ENCODE measurements around the gene SOHLH2. TPM values are rescaled to one million over a fixed set of nuclear protein-coding genes. Genes with fewer than 3 reads are reported as not detected.

The SOHLH2 gene, protein sequence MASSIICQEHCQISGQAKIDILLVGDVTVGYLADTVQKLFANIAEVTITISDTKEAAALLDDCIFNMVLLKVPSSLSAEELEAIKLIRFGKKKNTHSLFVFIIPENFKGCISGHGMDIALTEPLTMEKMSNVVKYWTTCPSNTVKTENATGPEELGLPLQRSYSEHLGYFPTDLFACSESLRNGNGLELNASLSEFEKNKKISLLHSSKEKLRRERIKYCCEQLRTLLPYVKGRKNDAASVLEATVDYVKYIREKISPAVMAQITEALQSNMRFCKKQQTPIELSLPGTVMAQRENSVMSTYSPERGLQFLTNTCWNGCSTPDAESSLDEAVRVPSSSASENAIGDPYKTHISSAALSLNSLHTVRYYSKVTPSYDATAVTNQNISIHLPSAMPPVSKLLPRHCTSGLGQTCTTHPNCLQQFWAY
- under 1 TPM in 1 of 2 donors, not detected in 1; 0.22 TPM for total RNA-seq

DNA sequence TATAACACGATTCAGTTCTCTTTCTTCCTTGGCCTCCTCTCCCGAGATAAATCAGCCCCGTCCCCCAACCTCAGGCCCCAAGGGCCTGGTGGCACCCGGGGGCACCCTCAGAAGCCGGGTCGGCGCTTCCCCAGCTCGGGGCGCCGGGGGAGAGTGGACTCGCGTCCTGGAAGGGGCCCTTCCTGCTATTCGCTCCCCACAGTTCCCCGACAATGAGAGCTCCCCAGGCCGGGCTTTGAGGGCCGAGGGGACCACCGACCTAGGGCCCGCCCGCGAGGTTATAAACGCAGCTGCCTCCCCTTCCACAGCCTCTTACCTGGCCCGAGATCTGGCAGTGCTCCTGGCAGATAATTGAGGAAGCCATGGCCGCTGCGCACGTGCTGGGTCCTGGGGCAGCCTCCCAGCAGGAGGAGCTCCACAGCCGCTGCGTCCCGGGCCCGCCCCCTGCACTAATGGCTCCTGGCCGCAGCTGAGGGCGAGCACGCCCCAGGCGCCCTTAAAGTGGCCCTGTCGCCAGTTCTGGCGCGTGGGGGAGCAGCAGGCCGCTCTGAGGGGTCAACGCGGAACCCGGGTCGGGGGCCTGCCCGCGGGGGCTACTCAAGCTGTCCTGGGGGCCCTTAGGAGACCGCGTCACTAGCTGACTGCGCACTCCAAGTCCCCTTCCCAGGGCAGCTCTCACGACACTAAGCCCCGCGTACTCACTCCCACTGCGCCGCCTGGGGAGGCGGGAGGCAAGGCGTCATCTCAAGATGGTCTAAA is at the start of gene SOHLH2:
Gene SOHLH2 (minus strand): TSS at position 394 of the 759 bp plus-strand sequence. CDS start 30 bp downstream, at position 364.
- H3K9me3 Mint-ChIP-seq: peaks cover 6% of the 10 kb centered on the region
- no peak for ATAC-seq (replicated peaks)
- peaks cover 6% of the 10 kb centered on the region for H3K27me3 Mint-ChIP-seq
- no peak within 1 kb of the TSS for H3K4me3 Mint-ChIP-seq
- no peaks in the 10 kb centered on the region for H3K4me1 Mint-ChIP-seq
- H3K27ac Mint-ChIP-seq: no peak within 1 kb of the TSS
- H3K36me3 Mint-ChIP-seq (ENCODE audit: low read depth): no peaks in the 10 kb centered on the region

DNA sequence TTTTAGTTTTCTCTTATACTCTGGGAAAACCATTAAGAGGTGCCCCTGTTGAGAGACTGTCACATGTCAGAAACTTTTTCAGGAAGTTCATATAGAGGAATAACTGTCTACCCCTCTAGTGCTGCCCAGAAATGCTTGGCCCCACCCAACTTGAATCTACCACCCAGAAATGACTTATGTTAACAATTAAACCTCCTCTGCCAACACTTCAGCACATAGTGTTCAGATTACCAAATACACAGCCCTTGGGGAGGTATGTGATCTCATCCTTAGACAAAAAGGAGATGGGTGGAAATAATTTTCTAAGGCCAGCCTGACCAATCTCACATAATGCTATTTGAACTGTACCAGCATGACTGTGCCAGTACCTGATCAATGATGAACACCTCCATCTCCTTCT is 47.6 kb upstream of the SOHLH2 start:
- no peak overlapping the region for H3K4me3 Mint-ChIP-seq

DNA sequence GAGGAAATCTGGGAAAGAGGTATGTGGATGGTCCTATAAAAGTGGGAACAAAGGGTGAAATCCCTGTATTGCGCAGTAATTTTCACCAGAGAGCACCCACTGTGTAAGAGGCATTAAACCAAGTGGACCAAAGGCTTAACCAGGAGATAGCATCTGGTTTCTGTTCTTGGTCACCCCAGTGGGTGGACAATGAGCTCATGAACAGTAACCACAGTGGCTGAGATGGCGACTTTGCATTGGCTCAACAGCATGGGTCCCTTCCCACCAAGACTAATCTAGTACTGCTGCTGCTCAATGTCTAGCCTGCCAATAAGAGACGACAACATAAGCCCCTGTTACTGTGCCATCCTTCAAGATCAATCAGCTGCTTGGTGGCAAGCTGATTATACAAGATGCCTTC is 46.7 kb upstream of the SOHLH2 start:
- Mint-ChIP-seq H3K4me1 (no peaks in the 10 kb centered on the region), H3K9me3 (no peaks in the 10 kb centered on the region), H3K27ac (no peak overlapping the region), H3K27me3 (peaks cover 18% of the 10 kb centered on the region), H3K4me3 (no peak overlapping the region), H3K36me3 (ENCODE audit: low read depth) (no peaks in the 10 kb centered on the region)
- ATAC-seq (replicated peaks): no peak

More for the DNA sequence above, 47.6 kb upstream of the SOHLH2 start:
- Mint-ChIP-seq H3K4me1 (no peaks in the 10 kb centered on the region), H3K9me3 (no peaks in the 10 kb centered on the region), H3K27ac (no peak overlapping the region), H3K27me3 (peaks cover 13% of the 10 kb centered on the region), H3K36me3 (ENCODE audit: low read depth) (no peaks in the 10 kb centered on the region)
- no peak for ATAC-seq (replicated peaks)

DNA sequence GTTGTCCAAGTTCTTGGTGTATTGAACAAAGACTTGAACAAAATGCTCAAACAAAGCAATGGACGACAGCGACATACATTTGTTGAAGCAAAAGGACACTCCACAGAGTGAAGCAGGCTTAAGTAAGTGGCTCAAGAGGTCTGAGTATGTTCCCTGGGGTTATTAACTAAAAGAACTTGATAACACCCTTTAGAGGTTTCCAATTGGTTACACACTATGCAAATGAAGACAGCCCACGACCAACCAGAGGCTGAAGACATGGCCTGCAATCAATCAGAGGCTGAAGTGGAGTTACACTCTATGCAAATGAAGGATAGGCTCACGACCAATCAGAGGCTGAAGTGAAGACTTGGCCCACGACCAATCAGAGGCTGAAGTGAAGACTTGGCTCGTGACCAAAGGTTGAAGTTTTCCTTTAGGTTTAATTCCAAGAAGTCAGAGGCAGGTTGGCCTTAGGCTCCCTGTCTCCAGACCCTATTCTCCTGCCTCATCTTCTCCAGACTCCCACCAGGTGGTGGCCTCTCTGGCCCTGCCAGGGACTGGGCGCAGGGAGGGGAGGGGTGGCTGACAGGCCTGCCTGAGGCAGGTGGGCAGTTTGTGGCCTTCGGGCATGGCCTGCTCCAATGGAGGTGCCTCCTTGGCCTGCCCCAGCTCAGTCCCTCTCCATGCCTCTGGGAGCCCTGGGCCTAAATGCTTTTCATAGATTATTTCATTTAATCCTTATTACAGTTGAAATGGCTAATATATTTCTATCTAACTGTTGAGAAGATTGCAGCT is 45.2 kb upstream of the SOHLH2 start:
- Mint-ChIP-seq H3K4me1 (no peaks in the 10 kb centered on the region), H3K27ac (no peak overlapping the region), H3K27me3 (peaks cover 23% of the 10 kb centered on the region), H3K9me3 (no peaks in the 10 kb centered on the region), H3K4me3 (no peak overlapping the region), H3K36me3 (ENCODE audit: low read depth) (no peaks in the 10 kb centered on the region)
- no peak for ATAC-seq (replicated peaks)

DNA sequence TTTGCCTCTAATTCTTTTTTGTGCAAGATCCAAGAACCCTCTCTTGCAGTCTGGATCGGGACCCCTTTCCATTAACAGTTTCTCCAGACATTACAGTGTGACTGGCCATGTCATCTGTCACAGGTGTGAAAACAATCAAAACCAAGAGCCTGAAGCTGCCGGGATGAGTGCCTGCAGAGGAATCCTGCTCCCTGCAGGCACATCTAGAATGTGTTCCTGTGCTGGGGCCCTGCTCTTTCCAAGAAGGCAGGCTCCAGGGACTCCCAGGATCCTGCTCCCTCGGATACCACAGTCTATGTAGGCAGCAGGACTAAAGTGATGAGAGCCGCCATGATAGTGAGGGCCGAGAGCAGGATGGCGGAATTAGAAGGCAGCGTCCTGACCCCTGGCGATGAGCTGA is 44.5 kb upstream of the SOHLH2 start:
- H3K4me3 Mint-ChIP-seq: no peak overlapping the region
- ATAC-seq (replicated peaks): no peak
- H3K27ac Mint-ChIP-seq: no peak overlapping the region
- no peaks in the 10 kb centered on the region for H3K36me3 Mint-ChIP-seq (ENCODE audit: low read depth)
- no peaks in the 10 kb centered on the region for H3K9me3 Mint-ChIP-seq
- no peaks in the 10 kb centered on the region for H3K4me1 Mint-ChIP-seq
- H3K27me3 Mint-ChIP-seq: peaks cover 19% of the 10 kb centered on the region

DNA sequence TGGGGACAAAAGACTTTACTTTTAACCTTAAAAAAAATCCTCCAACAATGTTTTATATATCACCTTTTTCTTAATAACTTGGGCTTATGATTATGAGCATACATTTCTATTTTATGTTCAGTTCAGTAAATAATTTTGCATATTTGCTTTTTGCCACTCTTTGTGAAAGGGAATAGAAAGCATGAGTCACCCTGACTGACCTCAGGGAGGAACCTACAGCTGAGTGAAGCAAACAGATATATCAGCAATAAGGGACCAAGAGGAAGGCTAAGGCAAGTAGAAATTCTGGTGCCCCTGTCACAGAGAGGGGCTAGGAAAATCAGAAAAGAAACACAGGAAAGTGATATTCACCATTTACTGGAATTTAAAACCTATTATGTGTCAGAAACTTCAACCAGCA is 37.2 kb upstream of the SOHLH2 start:
- H3K9me3 Mint-ChIP-seq: no peaks in the 10 kb centered on the region
- H3K36me3 Mint-ChIP-seq (ENCODE audit: low read depth): no peaks in the 10 kb centered on the region
- ATAC-seq (replicated peaks): no peak
- H3K27ac Mint-ChIP-seq: no peak overlapping the region
- peaks cover 8% of the 10 kb centered on the region for H3K27me3 Mint-ChIP-seq
- no peak overlapping the region for H3K4me3 Mint-ChIP-seq
- H3K4me1 Mint-ChIP-seq: no peaks in the 10 kb centered on the region

DNA sequence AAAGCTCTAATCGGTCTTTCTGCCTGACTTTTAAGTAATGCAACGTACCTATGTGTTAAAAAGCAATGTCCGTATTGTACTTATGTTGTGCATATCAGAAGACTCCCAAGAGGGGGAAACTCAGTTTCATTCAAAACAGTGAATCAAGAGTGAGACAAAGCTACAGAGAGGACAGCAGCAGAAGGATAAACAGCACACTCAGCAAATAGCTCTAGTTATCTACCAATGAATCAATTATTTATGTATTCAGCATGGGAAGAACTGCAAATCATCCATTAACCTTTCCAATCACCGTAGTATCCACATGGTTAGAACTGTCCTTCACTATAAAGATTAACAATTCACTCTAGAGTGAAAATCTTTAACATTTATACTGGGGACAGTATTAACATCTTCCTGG is 36.7 kb upstream of the SOHLH2 start:
- Mint-ChIP-seq H3K9me3 (peaks cover 3% of the 10 kb centered on the region), H3K4me1 (no peaks in the 10 kb centered on the region), H3K4me3 (no peak overlapping the region), H3K27me3 (peaks cover 7% of the 10 kb centered on the region), H3K27ac (no peak overlapping the region), H3K36me3 (ENCODE audit: low read depth) (no peaks in the 10 kb centered on the region)
- ATAC-seq (replicated peaks): no peak

DNA sequence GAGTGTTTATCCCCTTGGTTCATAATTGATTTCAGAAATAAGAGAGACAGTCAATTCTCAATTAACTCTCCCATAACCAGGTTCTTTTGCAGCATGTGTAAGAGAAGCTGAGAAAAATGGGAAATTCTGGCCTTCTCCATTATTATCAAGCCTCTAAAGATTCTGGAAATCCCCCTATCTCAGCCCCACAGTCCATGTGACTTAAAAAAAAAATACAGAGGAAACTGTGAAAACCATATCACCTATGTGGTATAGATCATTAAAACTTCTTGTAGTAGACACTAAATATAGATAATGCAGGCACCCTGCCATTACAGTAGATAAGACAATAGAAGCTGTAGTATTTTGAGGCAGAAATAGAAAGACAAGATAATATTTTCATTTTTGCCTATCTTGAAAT is 34.3 kb upstream of the SOHLH2 start:
- peaks cover 3% of the 10 kb centered on the region for H3K27me3 Mint-ChIP-seq
- peaks cover 5% of the 10 kb centered on the region for H3K9me3 Mint-ChIP-seq
- no peak overlapping the region for H3K4me3 Mint-ChIP-seq
- ATAC-seq (replicated peaks): no peak
- H3K36me3 Mint-ChIP-seq (ENCODE audit: low read depth): no peaks in the 10 kb centered on the region
- no peaks in the 10 kb centered on the region for H3K4me1 Mint-ChIP-seq
- no peak overlapping the region for H3K27ac Mint-ChIP-seq

DNA sequence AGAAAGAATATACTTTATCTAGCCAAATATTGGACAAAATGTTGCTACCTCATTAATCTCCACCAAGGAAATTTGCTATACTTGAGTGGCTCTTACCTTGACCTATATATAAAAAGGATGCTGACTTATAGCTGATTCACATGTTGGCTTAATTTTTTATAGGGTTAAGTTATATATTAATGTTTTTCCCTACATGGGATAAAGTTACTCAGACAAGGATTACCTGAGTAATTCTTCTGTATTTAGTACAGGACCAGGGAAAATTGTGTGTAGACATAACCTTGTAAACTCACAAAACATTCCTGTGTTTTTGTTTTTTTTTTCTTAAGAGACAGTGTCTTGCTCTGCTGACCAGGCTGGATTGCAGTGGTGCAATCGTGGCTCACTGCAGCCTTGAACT is 30.6 kb upstream of the SOHLH2 start:
- peaks cover 6% of the 10 kb centered on the region for H3K27me3 Mint-ChIP-seq
- no peaks in the 10 kb centered on the region for H3K4me1 Mint-ChIP-seq

DNA sequence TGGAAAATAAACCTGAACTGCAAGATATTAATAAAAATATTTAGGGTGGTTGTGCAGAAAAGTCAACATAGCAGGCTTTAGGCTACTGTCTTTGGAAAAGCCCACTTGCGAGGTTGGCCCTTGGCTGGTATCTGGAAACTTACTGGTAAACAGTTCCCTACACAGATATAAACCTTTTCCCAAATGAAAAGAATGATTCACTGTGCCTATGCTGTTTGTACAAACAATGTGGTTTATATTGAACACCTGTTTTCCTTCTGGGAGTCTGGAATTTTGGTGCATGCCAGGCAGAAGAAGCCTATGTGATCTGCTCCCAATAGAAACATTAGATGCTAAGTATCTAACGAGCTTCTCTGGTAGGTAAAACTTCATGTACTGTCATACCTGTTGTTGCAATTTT is 29.7 kb upstream of the SOHLH2 start:
- Mint-ChIP-seq H3K27me3 (peaks cover 4% of the 10 kb centered on the region), H3K4me3 (no peak overlapping the region), H3K9me3 (peaks cover 5% of the 10 kb centered on the region), H3K36me3 (ENCODE audit: low read depth) (no peaks in the 10 kb centered on the region), H3K4me1 (no peaks in the 10 kb centered on the region), H3K27ac (no peak overlapping the region)
- no peak for ATAC-seq (replicated peaks)

More for the DNA sequence above, 30.6 kb upstream of the SOHLH2 start:
- Mint-ChIP-seq H3K4me3 (no peak overlapping the region), H3K9me3 (peaks cover 5% of the 10 kb centered on the region), H3K36me3 (ENCODE audit: low read depth) (no peaks in the 10 kb centered on the region), H3K27ac (no peak overlapping the region)
- no peak for ATAC-seq (replicated peaks)

DNA sequence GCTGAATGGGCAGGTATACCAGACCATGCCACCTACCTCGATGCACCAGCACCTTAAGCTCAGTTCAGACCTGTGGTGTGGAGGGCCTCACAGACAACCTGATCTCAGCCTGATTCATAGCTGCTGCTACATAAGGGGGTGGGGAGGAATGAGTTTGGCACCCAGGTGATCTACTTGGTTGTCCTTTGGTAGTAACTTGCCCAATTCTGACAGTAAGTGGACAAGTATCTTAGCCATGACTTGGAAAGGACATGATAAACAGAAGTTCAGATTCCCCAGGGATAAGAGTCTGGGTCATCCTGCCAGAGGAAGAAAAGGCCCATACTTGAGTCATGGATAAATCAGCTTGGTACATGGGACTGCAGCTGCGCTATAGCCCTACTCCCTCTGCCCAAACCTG is 28.4 kb upstream of the SOHLH2 start:
- H3K27ac Mint-ChIP-seq: no peak overlapping the region
- H3K4me3 Mint-ChIP-seq: no peak overlapping the region
- H3K9me3 Mint-ChIP-seq: peaks cover 5% of the 10 kb centered on the region
- H3K4me1 Mint-ChIP-seq: no peaks in the 10 kb centered on the region
- no peak for ATAC-seq (replicated peaks)
- H3K27me3 Mint-ChIP-seq: peaks cover 4% of the 10 kb centered on the region
- no peaks in the 10 kb centered on the region for H3K36me3 Mint-ChIP-seq (ENCODE audit: low read depth)

DNA sequence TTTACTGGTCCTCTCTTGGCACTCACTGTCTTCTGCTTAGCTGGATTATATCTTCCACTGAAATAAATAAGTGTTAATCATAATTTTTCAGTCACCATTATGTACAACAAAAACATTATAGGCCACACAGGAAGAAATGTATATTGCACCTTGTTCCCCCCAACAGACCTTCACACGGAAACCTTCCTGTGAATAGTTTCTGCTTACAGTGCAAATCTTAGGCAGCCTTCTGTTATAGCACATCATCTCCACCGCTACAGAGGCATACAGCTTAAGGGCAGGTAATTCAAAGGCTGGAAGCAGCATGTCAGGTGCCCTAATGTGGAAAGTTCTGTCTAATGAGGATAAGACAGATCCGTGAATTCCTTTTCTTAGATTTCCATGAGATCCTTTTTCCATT is 16.9 kb upstream of the SOHLH2 start:
- Mint-ChIP-seq H3K4me1 (no peaks in the 10 kb centered on the region), H3K9me3 (peaks cover 5% of the 10 kb centered on the region), H3K4me3 (no peak overlapping the region), H3K27me3 (peaks cover 11% of the 10 kb centered on the region), H3K27ac (no peak overlapping the region), H3K36me3 (ENCODE audit: low read depth) (no peaks in the 10 kb centered on the region)
- ATAC-seq (replicated peaks): no peak

DNA sequence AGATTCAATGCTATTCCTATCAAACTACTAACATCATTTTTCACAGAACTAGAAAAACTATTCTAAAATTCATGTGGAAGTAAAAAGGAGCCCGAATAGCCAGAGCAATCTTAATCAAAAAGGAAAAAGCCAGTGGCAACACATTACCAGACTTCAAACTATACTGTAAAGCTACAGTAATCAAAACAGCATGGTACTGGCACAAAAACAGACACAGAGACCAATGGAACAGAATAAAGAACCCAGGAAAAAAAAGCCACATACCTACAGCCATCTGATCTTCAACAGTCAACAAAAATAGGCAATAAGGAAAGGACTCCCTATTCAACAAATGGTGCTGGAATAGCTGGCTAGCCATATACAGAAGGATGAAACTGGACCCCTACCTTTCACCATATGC is 10.4 kb upstream of the SOHLH2 start:
- no peak overlapping the region for H3K27ac Mint-ChIP-seq
- H3K4me1 Mint-ChIP-seq: no peaks in the 10 kb centered on the region
- H3K36me3 Mint-ChIP-seq (ENCODE audit: low read depth): no peaks in the 10 kb centered on the region
- H3K9me3 Mint-ChIP-seq: no peaks in the 10 kb centered on the region
- ATAC-seq (replicated peaks): no peak
- no peak overlapping the region for H3K4me3 Mint-ChIP-seq
- H3K27me3 Mint-ChIP-seq: peaks cover 3% of the 10 kb centered on the region

DNA sequence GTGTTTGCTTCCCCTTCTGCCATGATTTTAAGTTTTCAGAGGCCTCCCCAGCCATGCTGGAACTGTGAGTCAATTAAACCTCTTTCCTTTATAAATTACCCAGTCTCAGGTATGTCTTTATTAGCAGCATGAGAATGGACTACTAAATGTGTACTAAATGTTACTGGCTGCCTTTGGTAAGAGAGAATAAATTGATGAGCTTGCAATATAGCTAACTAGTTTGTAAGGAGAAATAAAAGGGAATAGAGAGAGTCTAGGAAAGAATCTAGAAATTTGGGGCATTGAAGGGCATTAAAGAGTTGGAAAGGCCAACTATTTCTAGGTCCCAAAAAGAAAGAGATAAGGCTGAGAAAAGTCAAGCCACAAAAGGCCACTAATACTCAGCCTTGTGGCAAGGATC is 5.5 kb upstream of the SOHLH2 start:
- Mint-ChIP-seq H3K4me3 (no peak overlapping the region), H3K27ac (no peak overlapping the region), H3K4me1 (no peaks in the 10 kb centered on the region), H3K27me3 (no peaks in the 10 kb centered on the region), H3K36me3 (ENCODE audit: low read depth) (no peaks in the 10 kb centered on the region), H3K9me3 (peaks cover 6% of the 10 kb centered on the region)
- ATAC-seq (replicated peaks): no peak
